ENCODE results near the gene CFAP58. TPM values are rescaled to one million over a fixed set of nuclear protein-coding genes. Genes with fewer than 3 reads are reported as not detected.
"Not testable (repeated sequence)": the region's sequence is repeated elsewhere in the genome, so short reads cannot be mapped to it uniquely, and the experiment has no call there.

CFAP58 gene
- total and polyA plus RNA-seq, 5 donors from 2014 or later: 0.51 TPM; not detected in 4

GRCh38 chr10:104468818-104469217 lies 115.2 kb downstream of the CFAP58 start:
- not testable (repeated sequence) for H3K36me3 Mint-ChIP-seq; H3K4me1 Mint-ChIP-seq; H3K4me3 Mint-ChIP-seq; H3K27ac ChIP-seq (ENCODE audit: insufficient read depth, low read length, poor library complexity, severe bottlenecking); H3K4me1 ChIP-seq (ENCODE audit: control insufficient read depth, insufficient read depth, low read length, poor library complexity, severe bottlenecking); DNase-seq; H3K4me3 ChIP-seq (ENCODE audit: low read depth, low read length); H3K9me3 ChIP-seq (ENCODE audit: control insufficient read depth in 2 of 2, low read length in 2 of 2); H3K27ac Mint-ChIP-seq; H3K9me3 Mint-ChIP-seq; H3K36me3 ChIP-seq (ENCODE audit: control insufficient read depth, insufficient read depth, low read length); H3K27me3 Mint-ChIP-seq; H3K27me3 ChIP-seq (ENCODE audit: control insufficient read depth, insufficient read depth, low read length); ATAC-seq (ENCODE audit: low read depth in 2 of 2)

GRCh38 chr10:104472505-104472904 lies 118.9 kb downstream of the CFAP58 start:
- peaks cover 0 to 5% (median 0%) of the 10 kb centered on the region in 4 donors for H3K4me1 Mint-ChIP-seq
- ATAC-seq (ENCODE audit: low read depth in 2 of 2): no peak

GRCh38 chr10:104472957-104473745 lies 119.5 kb downstream of the CFAP58 start:
- no peak overlapping the region for H3K27ac Mint-ChIP-seq
- no peaks in the 10 kb centered on the region for H3K9me3 ChIP-seq (ENCODE audit: control insufficient read depth in 2 of 2, low read length in 2 of 2)
- no peak for DNase-seq
- H3K4me3 Mint-ChIP-seq: no peak overlapping the region
- ATAC-seq (ENCODE audit: low read depth in 2 of 2): no peak
- H3K27me3 Mint-ChIP-seq: peaks cover 19% of the 10 kb centered on the region
- H3K4me1 Mint-ChIP-seq: peaks cover 0 to 5% (median 0%) of the 10 kb centered on the region in 4 donors
- H3K36me3 Mint-ChIP-seq: no peaks in the 10 kb centered on the region
- no peak overlapping the region for H3K4me3 ChIP-seq (ENCODE audit: low read depth, low read length)
- no peaks in the 10 kb centered on the region for H3K4me1 ChIP-seq (ENCODE audit: control insufficient read depth, insufficient read depth, low read length, poor library complexity, severe bottlenecking)
- H3K27me3 ChIP-seq (ENCODE audit: control insufficient read depth, insufficient read depth, low read length): peaks cover 11% of the 10 kb centered on the region
- no peak overlapping the region for H3K27ac ChIP-seq (ENCODE audit: insufficient read depth, low read length, poor library complexity, severe bottlenecking)
- H3K36me3 ChIP-seq (ENCODE audit: control insufficient read depth, insufficient read depth, low read length): no peaks in the 10 kb centered on the region
- peaks cover 0 to 10% (median 0%) of the 10 kb centered on the region in 7 donors for H3K9me3 Mint-ChIP-seq

More at GRCh38 chr10:104472505-104472904, 118.9 kb downstream of the CFAP58 start:
- H3K36me3 Mint-ChIP-seq: no peaks in the 10 kb centered on the region
- Histone ChIP-seq H3K4me3 (ENCODE audit: low read depth, low read length) (no peak overlapping the region), H3K27ac (ENCODE audit: insufficient read depth, low read length, poor library complexity, severe bottlenecking) (no peak overlapping the region), H3K4me1 (ENCODE audit: control insufficient read depth, insufficient read depth, low read length, poor library complexity, severe bottlenecking) (no peaks in the 10 kb centered on the region), H3K27me3 (ENCODE audit: control insufficient read depth, insufficient read depth, low read length) (peaks cover 11% of the 10 kb centered on the region), H3K36me3 (ENCODE audit: control insufficient read depth, insufficient read depth, low read length) (no peaks in the 10 kb centered on the region), H3K9me3 (ENCODE audit: control insufficient read depth in 2 of 2, low read length in 2 of 2) (no peaks in the 10 kb centered on the region)
- H3K9me3 Mint-ChIP-seq: peaks cover 0 to 10% (median 0%) of the 10 kb centered on the region in 7 donors
- no peak for DNase-seq
- peaks cover 19% of the 10 kb centered on the region for H3K27me3 Mint-ChIP-seq
- H3K27ac Mint-ChIP-seq: no peak overlapping the region
- no peak overlapping the region for H3K4me3 Mint-ChIP-seq

- no peaks in the 10 kb centered on the region for H3K4me1 ChIP-seq (ENCODE audit: control insufficient read depth, insufficient read depth, low read length, poor library complexity, severe bottlenecking)
- ATAC-seq (ENCODE audit: low read depth in 2 of 2) (no peak), DNase-seq (no peak)
- no peaks in the 10 kb centered on the region for H3K4me1 Mint-ChIP-seq
- H3K27me3 Mint-ChIP-seq: peaks cover 18% of the 10 kb centered on the region
- peaks cover 0 to 6% (median 0%) of the 10 kb centered on the region in 7 donors for H3K9me3 Mint-ChIP-seq
- no peaks in the 10 kb centered on the region for H3K36me3 ChIP-seq (ENCODE audit: control insufficient read depth, insufficient read depth, low read length)
- no peak overlapping the region for H3K4me3 ChIP-seq (ENCODE audit: low read depth, low read length)
- no peak overlapping the region for H3K27ac Mint-ChIP-seq
- H3K36me3 Mint-ChIP-seq: no peaks in the 10 kb centered on the region
- H3K27me3 ChIP-seq (ENCODE audit: control insufficient read depth, insufficient read depth, low read length): peaks cover 7% of the 10 kb centered on the region
- H3K9me3 ChIP-seq (ENCODE audit: control insufficient read depth in 2 of 2, low read length in 2 of 2): no peaks in the 10 kb centered on the region
- no peak overlapping the region for H3K4me3 Mint-ChIP-seq
- no peak overlapping the region for H3K27ac ChIP-seq (ENCODE audit: insufficient read depth, low read length, poor library complexity, severe bottlenecking)
Measured at GRCh38 chr10:104478380-104478779, 124.7 kb downstream of the CFAP58 start.

- Histone ChIP-seq H3K27me3 (ENCODE audit: control insufficient read depth, insufficient read depth, low read length) (peaks cover 8% of the 10 kb centered on the region), H3K9me3 (ENCODE audit: control insufficient read depth in 2 of 2, low read length in 2 of 2) (no peaks in the 10 kb centered on the region), H3K4me1 (ENCODE audit: control insufficient read depth, insufficient read depth, low read length, poor library complexity, severe bottlenecking) (no peaks in the 10 kb centered on the region), H3K4me3 (ENCODE audit: low read depth, low read length) (no peak overlapping the region), H3K36me3 (ENCODE audit: control insufficient read depth, insufficient read depth, low read length) (no peaks in the 10 kb centered on the region), H3K27ac (ENCODE audit: insufficient read depth, low read length, poor library complexity, severe bottlenecking) (no peak overlapping the region)
- H3K27me3 Mint-ChIP-seq: peaks cover 11% of the 10 kb centered on the region
- no peak overlapping the region for H3K4me3 Mint-ChIP-seq
- no peaks in the 10 kb centered on the region for H3K4me1 Mint-ChIP-seq
- H3K9me3 Mint-ChIP-seq: peaks cover 0 to 4% (median 0%) of the 10 kb centered on the region in 7 donors
- no peak for ATAC-seq (ENCODE audit: low read depth in 2 of 2)
- DNase-seq: no peak
- H3K36me3 Mint-ChIP-seq: no peaks in the 10 kb centered on the region
- no peak overlapping the region for H3K27ac Mint-ChIP-seq
Measured at GRCh38 chr10:104479906-104480593, 126.4 kb downstream of the CFAP58 start.

- no peak for ATAC-seq (ENCODE audit: low read depth in 2 of 2)
- H3K4me1 ChIP-seq (ENCODE audit: control insufficient read depth, insufficient read depth, low read length, poor library complexity, severe bottlenecking): no peaks in the 10 kb centered on the region
- no peaks in the 10 kb centered on the region for H3K9me3 ChIP-seq (ENCODE audit: control insufficient read depth in 2 of 2, low read length in 2 of 2)
- peaks cover 0 to 3% (median 0%) of the 10 kb centered on the region in 7 donors for H3K9me3 Mint-ChIP-seq
- peaks cover 16% of the 10 kb centered on the region for H3K27me3 Mint-ChIP-seq
- no peaks in the 10 kb centered on the region for H3K4me1 Mint-ChIP-seq
- peaks cover 4% of the 10 kb centered on the region for H3K27me3 ChIP-seq (ENCODE audit: control insufficient read depth, insufficient read depth, low read length)
- no peak overlapping the region for H3K4me3 Mint-ChIP-seq
- H3K27ac ChIP-seq (ENCODE audit: insufficient read depth, low read length, poor library complexity, severe bottlenecking): no peak overlapping the region
- no peak overlapping the region for H3K4me3 ChIP-seq (ENCODE audit: low read depth, low read length)
- no peak overlapping the region for H3K27ac Mint-ChIP-seq
- H3K36me3 Mint-ChIP-seq: no peaks in the 10 kb centered on the region
- H3K36me3 ChIP-seq (ENCODE audit: control insufficient read depth, insufficient read depth, low read length): no peaks in the 10 kb centered on the region
- DNase-seq: no peak
Measured at GRCh38 chr10:104480797-104481196, 127.2 kb downstream of the CFAP58 start.

GRCh38 chr10:104483582-104483981 lies 129.9 kb downstream of the CFAP58 start:
- H3K9me3 Mint-ChIP-seq: no peaks in the 10 kb centered on the region
- H3K36me3 Mint-ChIP-seq: no peaks in the 10 kb centered on the region
- no peak for DNase-seq
- H3K4me3 Mint-ChIP-seq: no peak overlapping the region
- Histone ChIP-seq H3K4me3 (ENCODE audit: low read depth, low read length) (no peak overlapping the region), H3K4me1 (ENCODE audit: control insufficient read depth, insufficient read depth, low read length, poor library complexity, severe bottlenecking) (no peaks in the 10 kb centered on the region), H3K36me3 (ENCODE audit: control insufficient read depth, insufficient read depth, low read length) (no peaks in the 10 kb centered on the region), H3K27ac (ENCODE audit: insufficient read depth, low read length, poor library complexity, severe bottlenecking) (no peak overlapping the region), H3K27me3 (ENCODE audit: control insufficient read depth, insufficient read depth, low read length) (peaks cover 2% of the 10 kb centered on the region), H3K9me3 (ENCODE audit: control insufficient read depth in 2 of 2, low read length in 2 of 2) (peaks cover 0 to 2% of the 10 kb centered on the region in 2 experiments)
- ATAC-seq (ENCODE audit: low read depth in 2 of 2): no peak
- H3K4me1 Mint-ChIP-seq: no peaks in the 10 kb centered on the region
- H3K27ac Mint-ChIP-seq: no peak overlapping the region
- H3K27me3 Mint-ChIP-seq: peaks cover 23% of the 10 kb centered on the region

Data from CD4-positive, CD25-positive, alpha-beta regulatory T cell (primary cell).